Measurements from ENCODE around the gene CSH1. TPM values are rescaled to one million over a fixed set of nuclear protein-coding genes. Genes with fewer than 3 reads are reported as not detected.

CSH1 gene
- total and polyA plus RNA-seq, 2 donors (not counting 3 experiments of a cell fraction or from before 2014, with no cell fraction given), result not detected

DNA sequence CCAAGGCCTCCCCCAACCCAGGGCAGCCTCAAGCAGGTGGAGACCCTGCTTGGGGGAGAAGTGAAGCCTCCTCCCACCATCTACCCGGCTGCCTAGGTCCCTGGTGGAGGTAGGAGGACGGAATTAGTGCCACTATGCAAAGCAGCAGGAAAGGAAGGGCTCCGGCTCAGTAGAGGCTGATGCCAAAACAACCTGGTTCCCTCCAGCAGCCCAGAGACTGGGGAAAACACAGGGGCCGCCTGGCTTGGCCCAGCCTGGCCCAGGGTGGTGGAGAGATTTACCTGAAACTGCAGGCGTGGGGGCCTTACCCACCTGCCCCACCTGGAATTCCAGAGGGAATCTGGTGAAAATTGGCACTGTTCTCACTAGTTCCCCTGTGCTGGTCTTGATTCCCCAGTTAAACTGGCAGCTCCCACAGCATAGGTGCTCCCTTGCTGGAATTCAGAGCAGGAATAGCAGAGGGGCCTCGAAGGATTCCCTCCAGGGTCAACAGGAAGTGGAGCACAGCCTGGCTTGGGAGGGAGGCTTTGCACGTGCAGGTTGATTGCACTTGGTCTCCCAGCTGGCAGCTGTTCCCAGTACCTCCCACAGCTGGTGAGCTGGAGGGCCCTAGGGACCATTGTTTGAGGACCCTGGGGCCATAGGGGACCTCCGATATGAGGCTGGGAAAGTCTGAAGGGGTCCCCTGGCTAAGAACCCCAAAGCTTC lies 31.2 kb upstream of the CSH1 start:
- Histone ChIP-seq H3K9me1 (replicated peaks; ENCODE audit: control insufficient read depth, extremely low read depth, insufficient read depth, low read length) (no peaks in the 10 kb centered on the region), H3K27ac (ENCODE audit: insufficient read depth, low read depth, low read length) (no peak overlapping the region), H3K27me3 (ENCODE audit: control insufficient read depth in 2 of 2, insufficient read depth in 2 of 2, low read length in 2 of 2) (no peaks in the 10 kb centered on the region), H3K36me3 (ENCODE audit: control insufficient read depth in 2 of 2, extremely low read depth in 1 of 2, insufficient read depth in 2 of 2, low read length in 2 of 2) (no peaks in the 10 kb centered on the region), H3K4me3 (replicated peaks in 1 of 3; ENCODE audit: insufficient read depth in 1 of 3, low read depth in 1 of 3, low read length in 3 of 3) (no peak overlapping the region), H3K9me3 (replicated peaks; ENCODE audit: control insufficient read depth, insufficient read depth, low read length) (no peaks in the 10 kb centered on the region), H3K79me2 (ENCODE audit: control insufficient read depth, insufficient read depth, low read length) (no peaks in the 10 kb centered on the region), H3K9ac (replicated peaks; ENCODE audit: extremely low read depth, insufficient read depth, low read length) (no peak overlapping the region), H3K4me2 (ENCODE audit: insufficient read depth, low read length) (no peak overlapping the region), H4K20me1 (replicated peaks; ENCODE audit: control insufficient read depth, extremely low read depth, insufficient read depth, low read length) (no peaks in the 10 kb centered on the region), H3K4me1 (ENCODE audit: control insufficient read depth, extremely low read depth, insufficient read depth, low read length) (peaks cover 4% of the 10 kb centered on the region), H2AFZ (ENCODE audit: low read depth, low read length) (no peak overlapping the region)
- POLR2A ChIA-PET, result interaction anchor here (0.5 kb wide), 1 partner anchor 9 kb away, joined by 3 read pairs; no protein-coding TSS in a partner anchor
- intact Hi-C loops (cut with micrococcal nuclease) (no loop called here), dilution Hi-C loops (cut with MboI; ENCODE audit: extremely low pct_ligation_motif_present, low sequenced_read_pairs) (no loop called here)
- BruUV-seq (replicated peaks), result no TSS peak
- CTCF ChIA-PET, result interaction anchor here (0.6 to 3.5 kb wide), 7 partner anchors 8 to 206 kb away, joined by 4 to 26 read pairs (median 5); no protein-coding TSS in a partner anchor
- DNase-seq (ENCODE audit: low read depth, low spot score), result no peak
- no peak for FAIRE-seq
- TF ChIP-seq MYC (IDR thresholded peaks at IDR 0.05; ENCODE audit: low read depth, low read length) (no peak), POLR2A (IDR thresholded peaks at IDR 0.05; ENCODE audit: low read depth, low read length) (no peak), GATA2 (IDR thresholded peaks at IDR 0.05; ENCODE audit: insufficient read depth, insufficient read length, low read depth, low read length) (no peak), EZH2 (IDR thresholded peaks at IDR 0.05; ENCODE audit: borderline replicate concordance, low read depth, low read length, severe bottlenecking) (no peak)

- Histone ChIP-seq H3K4me1 (ENCODE audit: control insufficient read depth, extremely low read depth, insufficient read depth, low read length) (peaks cover 3% of the 10 kb centered on the region), H3K4me2 (ENCODE audit: insufficient read depth, low read length) (no peak overlapping the region), H3K4me3 (replicated peaks in 1 of 3; ENCODE audit: insufficient read depth in 1 of 3, low read depth in 1 of 3, low read length in 3 of 3) (no peak overlapping the region), H3K9ac (replicated peaks; ENCODE audit: extremely low read depth, insufficient read depth, low read length) (no peak overlapping the region), H3K9me3 (replicated peaks; ENCODE audit: control insufficient read depth, insufficient read depth, low read length) (no peaks in the 10 kb centered on the region), H3K79me2 (ENCODE audit: control insufficient read depth, insufficient read depth, low read length) (no peaks in the 10 kb centered on the region), H4K20me1 (replicated peaks; ENCODE audit: control insufficient read depth, extremely low read depth, insufficient read depth, low read length) (no peaks in the 10 kb centered on the region), H3K27me3 (ENCODE audit: control insufficient read depth in 2 of 2, insufficient read depth in 2 of 2, low read length in 2 of 2) (no peaks in the 10 kb centered on the region), H3K9me1 (replicated peaks; ENCODE audit: control insufficient read depth, extremely low read depth, insufficient read depth, low read length) (no peaks in the 10 kb centered on the region), H3K27ac (ENCODE audit: insufficient read depth, low read depth, low read length) (no peak overlapping the region), H3K36me3 (ENCODE audit: control insufficient read depth in 2 of 2, extremely low read depth in 1 of 2, insufficient read depth in 2 of 2, low read length in 2 of 2) (no peaks in the 10 kb centered on the region), H2AFZ (ENCODE audit: low read depth, low read length) (no peak overlapping the region)
- no peak for FAIRE-seq
- ChIA-PET POLR2A (no interaction called here), CTCF (interaction anchor here (2.1 kb wide), 1 partner anchor 20 kb away, joined by 6 read pairs; no protein-coding TSS in a partner anchor)
- DNase-seq (ENCODE audit: low read depth, low spot score), result no peak
- intact Hi-C loops (cut with micrococcal nuclease), result no loop called here
- BruUV-seq (replicated peaks), result no TSS peak
- no peak for TF ChIP-seq POLR2AphosphoS5 (IDR thresholded peaks at IDR 0.05; ENCODE audit: insufficient read depth, low read depth, low read length)
- dilution Hi-C loops (cut with MboI; ENCODE audit: extremely low pct_ligation_motif_present, low sequenced_read_pairs), result no loop called here
These were observed 29.8 kb upstream of the CSH1 start for GRCh38 chr17:63926164-63926563.
